Myocyte (in vitro differentiated cells): Measurements from ENCODE around the gene KRT7. TPM values are rescaled to one million over a fixed set of nuclear protein-coding genes. Genes with fewer than 3 reads are reported as not detected.
"Not testable (repeated sequence)": the region's sequence is repeated elsewhere in the genome, so short reads cannot be mapped to it uniquely, and the experiment has no call there.

Experiments used
- DNase-seq: peaks from one replicate; pipeline ENCODE4 v3.0.0-alpha.2; 2012; ENCODE audit warnings: low read depth
- total RNA-seq: library from RNA; depleted of rRNA; stranded (reverse); fragments of >200 nt; gene quantifications from 2 replicates; pipeline ENCODE4 v1.2.3, GENCODE V29; 2014

Gene KRT7
- total RNA-seq, 1 donor from 2014 or later = 6.6 TPM

DNA sequence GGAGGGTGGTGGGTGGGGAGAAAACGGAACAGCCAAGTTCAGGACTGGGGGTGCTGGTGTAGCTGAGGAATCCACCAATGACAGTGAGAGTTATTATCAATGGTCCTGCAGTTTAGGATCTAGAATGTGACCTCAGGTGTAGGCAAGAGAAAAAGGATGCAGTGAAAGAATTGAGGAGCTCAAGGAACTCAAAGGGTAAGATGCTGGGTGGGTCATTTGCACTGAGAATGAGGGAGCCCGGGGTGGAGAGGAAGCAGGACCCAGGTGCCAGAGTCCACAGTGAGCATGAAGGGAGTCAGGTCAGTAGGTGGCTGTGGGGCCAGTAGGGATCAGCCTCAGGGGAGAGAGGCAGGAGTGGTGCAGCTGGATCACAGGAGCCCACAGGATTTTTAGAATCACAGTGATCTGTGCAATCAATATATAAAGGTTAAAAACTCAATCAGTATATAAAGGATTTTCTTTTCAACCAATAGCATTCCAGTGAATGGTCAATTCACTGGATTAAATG lies 3.2 kb upstream of the KRT7 start:
- no peak for DNase-seq

DNA sequence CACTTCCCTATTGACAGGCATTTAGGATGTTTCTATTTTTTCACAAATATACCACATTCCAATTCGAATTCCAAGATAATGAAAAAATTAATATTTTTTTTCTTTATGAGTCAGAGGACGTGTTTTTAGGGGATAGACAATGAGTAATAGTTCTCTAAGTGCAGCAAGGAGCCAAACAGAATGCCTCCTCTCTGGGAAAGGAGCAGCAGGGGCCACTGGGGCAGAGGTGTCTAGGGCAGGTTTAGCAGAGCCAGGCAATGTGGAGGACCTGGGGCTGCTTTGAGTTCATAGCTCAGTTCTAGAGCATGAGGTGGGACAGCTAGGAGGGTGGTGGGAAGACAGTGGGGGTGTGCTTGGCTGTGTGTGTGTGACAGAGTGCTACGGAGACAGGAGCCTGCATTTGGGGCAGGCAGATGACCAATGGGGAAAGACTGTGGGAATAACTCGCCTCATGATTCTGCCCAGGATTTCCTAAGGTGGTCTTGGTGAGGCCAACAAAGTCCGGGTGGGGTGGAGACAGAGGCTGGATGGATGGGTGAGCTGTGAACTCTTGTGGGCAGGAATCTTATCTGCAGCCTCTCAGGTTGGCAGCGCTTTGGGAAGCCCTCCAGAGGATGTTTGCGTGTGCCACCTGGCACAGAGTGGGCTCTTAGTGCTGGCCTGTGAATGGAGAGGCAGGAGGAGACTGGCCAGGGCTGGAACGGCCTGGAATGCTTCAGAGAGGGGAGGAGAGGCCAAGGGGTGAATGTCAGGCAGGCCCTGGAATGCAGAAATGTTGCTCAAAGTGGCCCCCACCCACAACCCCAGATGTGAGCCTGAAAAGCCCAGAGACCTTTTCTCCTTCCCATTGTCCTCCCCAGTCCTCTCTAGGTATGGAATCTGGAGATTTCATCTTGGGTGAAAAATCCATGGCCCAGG lies 2.4 kb upstream of the KRT7 start:
- DNase-seq = no peak

DNA sequence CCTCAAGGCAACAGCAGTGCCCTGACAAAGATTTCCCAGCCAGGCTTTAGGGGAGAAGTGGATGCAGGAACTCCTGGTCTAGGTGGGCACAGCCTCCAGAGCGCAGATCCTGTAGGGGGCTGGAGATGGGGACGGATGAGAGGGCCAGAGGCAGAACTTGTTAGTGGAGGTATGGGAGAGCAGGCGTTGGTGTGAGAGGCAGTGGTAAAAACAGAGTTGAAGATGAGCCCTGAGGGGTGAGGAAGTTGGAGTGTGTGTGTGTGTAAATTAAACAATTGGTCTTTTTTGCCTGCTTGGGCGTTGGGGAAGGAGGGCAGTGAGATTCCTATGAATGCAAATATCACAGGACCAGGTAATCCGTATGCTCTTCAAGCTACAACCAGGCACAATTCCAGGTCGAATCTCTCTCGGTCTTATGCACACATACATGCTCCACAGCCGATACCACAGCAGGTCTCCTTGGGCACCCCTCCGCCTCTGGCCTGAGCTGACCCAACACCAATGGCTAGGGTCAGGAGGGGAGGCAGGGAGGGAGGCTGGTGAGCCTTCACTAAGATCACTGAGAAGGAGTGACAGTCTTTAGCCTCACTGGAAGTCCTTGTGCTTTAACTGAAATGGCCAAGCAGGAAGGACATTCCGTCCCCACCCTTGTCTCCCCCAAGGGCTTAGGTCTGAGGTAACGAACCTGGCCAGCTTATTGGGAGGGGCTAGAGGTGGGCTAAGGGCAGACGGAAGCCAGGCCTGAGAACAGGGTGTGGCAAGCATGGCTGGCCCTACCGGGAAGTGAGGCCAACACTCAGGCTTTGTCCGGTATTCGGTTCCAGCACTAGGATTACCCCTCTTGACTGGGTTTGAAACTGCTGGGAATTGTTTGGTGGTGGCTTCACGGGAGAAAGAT lies 1.5 kb upstream of the KRT7 start:
- DNase-seq = no peak

DNA sequence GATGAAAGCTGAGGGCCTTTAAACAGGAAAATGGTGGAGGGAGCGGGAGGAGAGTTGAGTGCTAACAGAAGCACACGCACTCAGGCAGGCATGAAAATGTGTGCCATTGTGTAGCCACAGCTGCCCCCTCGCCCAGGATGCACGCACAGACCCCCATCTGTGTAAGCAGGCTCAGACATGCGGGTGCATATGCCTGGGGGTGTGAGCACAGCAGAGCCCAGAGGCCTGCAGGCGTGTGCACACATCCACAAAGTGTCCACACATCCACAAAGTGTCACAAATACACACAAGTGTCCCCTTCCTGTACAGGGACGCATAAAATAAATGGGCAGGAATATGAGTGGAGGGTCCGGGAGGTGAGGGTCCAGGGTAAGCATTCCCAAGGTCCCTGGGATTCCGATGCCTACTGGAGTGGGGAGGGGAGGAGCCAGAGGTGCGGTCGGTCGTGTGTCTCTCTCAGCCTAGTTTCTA lies 805 bp upstream of the KRT7 start:
- DNase-seq = no peak

DNA sequence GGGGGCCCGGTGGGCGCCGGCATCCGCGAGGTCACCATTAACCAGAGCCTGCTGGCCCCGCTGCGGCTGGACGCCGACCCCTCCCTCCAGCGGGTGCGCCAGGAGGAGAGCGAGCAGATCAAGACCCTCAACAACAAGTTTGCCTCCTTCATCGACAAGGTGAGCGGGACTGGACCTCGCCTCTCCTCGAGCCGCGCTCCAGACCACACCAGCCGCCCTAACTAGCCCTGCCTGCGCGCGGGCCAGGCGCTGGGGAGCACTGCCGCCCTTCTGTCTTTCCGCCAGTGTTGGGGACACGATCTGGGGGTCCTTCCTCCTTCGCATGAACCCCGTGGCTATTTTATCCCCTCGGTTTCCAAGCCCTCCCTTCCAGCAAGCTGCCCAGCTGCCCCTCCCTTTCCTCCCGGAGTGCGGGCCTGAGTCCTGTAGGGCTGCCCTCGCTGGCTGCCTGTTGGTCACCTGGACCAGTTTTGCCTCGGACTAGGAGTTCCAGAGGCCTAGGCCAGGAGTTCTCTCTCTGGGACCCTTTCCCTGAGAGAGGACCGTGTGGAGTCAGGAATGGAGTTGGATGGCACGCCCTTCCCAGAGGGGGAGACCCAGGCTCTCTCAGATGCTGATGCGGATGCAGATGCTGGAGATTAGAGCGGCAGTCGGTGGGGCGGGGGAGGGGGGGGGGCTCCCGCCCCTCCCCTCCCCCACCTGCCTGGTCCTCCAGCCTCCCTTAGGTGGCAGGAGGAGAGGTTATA lies 592 bp downstream of the KRT7 start:
- DNase-seq = no peak

DNA sequence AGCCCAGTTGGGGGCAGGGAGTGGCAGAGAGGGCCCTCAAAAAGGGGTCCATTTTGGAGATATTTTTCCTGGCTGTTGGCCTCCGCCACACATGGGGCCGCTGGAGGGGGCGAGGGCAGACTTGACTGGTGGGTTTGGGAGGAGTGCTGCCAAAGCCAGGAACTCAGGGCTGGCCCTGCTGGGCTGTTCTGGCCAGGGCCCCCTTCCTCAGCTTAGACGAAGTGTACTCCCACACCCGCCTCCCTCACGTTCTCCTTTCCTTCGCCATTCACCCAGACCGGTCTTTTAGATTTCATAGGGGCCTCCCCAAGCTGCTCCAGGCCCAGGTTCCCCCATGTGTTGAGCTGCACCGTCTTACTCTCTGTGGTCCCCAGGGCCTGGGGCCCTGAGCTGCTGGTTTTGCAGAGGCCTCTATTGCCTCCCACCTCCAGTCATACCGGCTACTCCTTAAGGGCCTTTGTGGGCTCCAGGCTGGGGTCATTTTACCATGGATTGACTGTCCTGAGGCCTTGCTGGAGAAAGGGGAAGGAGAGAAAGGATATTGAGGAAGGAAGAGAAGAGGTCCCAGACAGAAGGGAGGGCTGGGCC lies 1.3 kb downstream of the KRT7 start:
- DNase-seq = no peak

DNA sequence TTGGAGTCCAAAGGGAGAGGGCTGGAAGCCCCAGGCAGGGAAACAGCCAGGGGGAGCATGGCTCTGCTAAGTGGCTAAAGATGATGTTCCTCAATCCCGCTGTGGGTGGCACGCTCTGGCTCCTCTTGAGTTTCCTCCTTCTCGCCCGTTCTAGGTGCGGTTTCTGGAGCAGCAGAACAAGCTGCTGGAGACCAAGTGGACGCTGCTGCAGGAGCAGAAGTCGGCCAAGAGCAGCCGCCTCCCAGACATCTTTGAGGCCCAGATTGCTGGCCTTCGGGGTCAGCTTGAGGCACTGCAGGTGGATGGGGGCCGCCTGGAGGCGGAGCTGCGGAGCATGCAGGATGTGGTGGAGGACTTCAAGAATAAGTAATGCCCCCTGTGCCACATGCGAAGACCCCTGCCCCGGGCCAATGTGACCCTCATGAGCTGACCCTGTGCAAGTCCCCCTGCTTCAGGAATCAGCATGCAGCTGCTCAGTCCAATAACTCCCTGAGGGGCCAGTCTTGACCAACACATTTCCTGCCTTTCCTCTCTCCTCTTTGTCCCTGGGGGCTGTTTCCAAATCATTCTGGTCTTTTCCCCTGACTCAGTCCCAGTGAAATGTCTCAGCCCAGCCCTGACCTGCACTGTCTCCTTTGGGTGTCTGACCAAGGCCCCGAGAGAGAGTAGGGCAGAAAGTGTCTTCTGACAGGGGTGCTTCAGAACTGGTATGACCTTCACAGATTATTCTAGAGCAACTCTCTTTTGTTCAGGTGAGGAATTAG lies 2.1 kb downstream of the KRT7 start:
- no peak for DNase-seq

DNA sequence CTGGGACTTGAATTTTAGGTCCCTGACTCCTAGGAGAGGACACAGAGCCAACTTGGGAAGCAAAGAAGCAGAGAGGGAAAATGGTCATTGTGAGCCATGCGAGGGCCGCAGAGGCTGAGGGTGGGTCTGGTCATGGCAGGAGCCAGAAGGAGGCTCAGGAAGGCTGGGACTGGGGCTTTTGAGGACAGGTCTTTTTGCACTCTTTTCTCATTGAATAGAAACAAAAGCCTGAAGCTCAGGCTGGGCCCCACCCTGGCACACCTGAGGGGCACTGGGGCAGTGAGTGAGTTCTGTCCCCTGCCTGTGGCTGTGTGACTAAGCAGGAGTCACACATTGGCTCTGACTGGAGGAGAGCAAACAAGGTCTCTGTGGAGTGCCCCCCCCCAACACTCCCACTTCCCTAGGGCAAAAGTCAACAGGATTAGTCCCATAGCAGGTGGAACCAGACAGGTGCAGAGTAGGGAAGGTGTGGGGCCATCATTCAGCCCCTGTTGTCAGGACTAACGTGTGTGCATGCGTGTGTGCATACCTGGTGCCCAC lies 2.8 kb downstream of the KRT7 start:
- no peak for DNase-seq

DNA sequence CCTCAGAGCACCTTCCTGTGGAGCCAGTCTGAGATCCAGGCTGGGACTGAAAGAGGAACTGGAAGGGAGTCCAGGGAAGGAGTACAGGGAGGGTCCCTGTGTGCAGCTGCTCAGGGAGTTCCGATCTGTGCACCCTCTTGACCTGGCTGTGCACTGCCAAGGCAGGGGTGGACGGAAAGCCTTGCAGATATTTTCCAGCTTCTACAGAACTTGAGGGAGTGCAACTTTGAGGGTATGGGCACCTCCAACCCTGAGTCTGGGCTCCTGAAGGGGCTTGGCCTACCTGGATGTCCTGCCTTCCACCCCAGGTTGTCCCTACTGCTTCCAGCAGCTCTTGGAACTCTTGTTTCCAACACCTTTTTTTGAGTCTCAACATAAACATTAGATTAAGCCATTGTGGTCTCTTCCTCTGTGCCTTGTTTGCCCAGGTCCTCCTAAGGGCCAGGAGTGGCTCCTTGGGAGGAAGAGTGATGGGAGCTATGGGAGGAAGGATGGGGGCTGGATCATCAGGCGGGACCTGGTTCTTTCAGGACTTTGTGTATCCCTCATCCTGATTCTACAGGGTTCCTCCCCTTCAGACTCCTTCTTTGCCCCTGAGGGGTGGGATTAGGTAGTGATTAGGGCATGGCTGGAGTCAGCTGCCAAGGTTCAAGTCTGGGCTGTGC lies 3.5 kb downstream of the KRT7 start:
- DNase-seq = no peak

DNA sequence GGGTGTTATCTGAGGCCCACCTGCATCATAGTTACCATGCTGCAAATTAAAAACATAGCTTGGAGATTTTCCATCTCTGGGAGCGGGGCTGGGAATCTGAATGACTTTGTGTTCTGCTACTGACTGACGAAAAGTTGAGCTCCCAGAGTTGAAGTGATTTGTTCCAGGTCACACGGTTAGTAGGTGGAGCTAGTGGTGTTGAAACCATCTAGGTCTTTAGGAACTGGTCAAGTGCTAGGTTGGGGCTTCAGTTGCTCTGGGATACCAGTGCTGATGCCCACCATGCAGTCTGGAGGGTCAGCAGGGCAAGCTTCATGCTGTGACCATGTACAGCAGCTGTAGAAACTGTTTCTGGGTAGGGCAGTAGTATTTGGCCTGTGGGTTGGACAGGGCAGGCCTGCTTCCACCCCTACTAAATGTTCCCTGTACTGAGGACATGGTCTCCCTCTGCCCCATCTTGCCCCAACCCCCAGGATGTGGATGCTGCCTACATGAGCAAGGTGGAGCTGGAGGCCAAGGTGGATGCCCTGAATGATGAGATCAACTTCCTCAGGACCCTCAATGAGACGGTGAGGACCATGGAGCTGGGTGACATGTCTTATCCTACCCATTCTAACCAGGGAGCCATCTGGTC lies 5.3 kb downstream of the KRT7 start:
- no peak for DNase-seq

DNA sequence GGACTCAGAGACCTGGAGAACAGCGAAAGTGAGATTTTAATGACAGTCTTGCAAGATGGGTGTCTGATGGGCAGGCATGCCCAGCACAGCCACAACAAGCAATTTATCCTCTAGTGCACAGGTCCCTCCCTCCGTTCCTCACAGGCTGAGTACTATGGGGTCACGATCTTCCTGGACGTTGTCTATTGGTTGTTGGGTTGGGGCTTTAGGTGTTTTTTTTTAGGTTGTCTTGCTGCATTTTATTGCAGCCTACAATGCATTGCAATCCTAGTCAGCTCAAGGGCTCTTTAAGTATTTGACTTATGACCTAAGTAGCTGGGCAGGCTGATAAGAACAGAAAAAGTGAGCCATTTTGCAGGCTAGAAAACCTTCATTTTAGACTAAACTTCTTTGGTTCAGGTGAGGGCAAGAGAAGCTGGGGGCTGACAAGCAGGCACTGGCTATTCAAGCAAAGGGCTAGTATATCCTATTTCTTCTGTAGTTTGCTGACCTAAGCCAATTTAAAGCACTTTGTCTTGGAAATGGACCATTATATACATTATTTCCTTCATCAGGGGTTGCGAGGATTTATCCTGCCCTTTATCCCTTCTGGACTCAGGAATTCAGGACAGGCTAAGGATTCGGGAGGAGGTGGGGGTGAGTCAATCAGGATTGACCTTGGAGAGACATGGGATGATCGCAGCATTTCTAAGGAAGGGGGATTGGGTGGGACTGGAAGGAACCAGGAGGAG lies 6.0 kb downstream of the KRT7 start:
- DNase-seq = no peak

DNA sequence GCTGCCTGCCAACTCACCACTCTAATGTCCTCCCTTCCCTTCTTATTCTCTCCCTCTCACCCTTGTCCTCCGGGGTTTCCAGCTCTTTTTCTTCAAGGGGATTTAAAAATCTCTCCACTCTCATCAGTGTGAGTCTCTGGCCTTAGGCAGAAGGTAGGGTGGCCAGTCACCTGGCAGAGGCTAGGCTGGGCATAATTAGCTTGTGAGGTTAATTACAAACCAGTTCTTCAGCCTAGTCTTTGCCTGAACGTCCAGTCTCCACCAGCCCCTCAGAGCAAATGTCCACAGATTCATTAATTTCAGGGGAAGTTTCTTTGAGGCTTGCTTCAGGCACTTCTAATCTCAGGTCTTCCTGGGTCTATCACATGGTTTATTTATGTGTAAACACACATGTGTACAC lies 6.7 kb downstream of the KRT7 start:
- DNase-seq = no peak

DNA sequence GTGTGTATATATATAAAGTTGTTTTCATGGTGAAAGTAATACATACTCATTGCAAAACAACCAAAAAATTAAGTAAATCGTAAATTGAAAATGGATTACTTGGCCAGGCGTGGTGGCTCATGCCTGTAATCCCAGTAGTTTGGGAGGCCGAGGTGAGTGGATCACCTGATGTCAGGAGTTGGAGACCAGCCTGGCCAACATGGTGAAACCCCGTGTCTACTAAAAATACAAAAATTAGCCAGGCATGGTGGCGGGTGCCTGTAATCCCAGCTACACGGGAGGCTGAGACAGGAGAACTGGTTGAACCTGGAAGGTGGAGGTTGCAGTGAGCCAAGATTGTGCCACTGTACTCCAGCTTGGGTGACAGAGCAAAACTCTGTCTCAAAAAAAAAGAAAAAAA lies 7.2 kb downstream of the KRT7 start:
- not testable (repeated sequence) for DNase-seq

DNA sequence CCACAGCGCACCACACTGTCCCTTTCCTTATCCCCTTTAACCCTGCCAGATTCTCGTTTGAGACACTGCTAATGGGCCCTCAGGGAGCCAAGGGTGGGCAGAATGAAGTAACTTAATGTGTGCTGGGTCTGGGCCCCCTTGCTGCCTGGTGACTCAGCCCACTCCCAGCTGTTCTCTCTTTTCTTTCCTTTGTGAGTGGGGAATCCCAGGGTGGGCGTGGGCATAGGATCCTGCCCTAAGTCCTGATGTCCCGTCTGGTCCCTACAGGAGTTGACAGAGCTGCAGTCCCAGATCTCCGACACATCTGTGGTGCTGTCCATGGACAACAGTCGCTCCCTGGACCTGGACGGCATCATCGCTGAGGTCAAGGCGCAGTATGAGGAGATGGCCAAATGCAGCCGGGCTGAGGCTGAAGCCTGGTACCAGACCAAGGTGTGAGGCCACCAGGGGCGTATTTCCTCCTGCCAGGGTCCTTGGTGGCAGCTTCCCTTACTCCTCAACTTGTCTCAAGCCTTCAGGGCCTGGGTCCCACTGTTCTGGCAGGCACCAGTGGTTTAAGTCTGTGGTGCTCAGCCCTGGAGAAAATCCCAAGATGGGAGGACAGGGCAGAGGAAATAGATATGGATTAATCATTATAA lies 8.3 kb downstream of the KRT7 start:
- peak; percentile 61 for DNase-seq

DNA sequence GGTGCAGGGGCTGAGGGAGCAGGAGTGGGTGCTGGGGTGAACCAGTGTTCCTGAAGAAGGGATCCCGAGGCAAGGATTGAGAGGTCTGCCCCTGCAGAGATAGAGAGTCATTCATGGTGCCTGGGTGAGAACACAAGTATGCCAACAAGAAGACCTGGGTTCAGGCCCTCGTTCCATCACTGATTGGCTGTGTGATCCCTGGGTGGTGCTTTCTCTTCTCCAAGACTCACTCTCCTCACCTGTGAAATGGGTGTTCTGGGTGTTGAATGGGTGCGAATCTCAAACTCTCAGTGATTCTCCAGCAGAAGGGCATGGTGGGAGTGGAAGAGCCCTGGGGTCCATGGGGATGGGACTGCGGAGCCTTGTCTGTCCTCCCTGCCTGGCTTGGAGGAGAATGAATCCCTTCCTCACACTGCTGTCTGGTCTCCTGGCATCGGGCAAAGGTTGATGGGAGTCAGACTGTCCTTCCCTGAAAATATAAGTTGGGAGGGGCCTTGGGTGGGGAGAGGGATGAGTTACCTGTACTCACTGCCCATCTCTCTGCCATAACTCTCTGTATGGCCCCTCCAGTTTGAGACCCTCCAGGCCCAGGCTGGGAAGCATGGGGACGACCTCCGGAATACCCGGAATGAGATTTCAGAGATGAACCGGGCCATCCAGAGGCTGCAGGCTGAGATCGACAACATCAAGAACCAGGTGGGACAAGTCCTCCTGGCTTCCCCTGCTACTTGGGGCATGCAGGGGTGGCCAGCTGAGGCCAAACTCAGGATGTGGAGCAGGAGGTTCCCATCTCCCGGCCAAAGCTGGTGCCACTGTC lies 9.6 kb downstream of the KRT7 start:
- DNase-seq = no peak

DNA sequence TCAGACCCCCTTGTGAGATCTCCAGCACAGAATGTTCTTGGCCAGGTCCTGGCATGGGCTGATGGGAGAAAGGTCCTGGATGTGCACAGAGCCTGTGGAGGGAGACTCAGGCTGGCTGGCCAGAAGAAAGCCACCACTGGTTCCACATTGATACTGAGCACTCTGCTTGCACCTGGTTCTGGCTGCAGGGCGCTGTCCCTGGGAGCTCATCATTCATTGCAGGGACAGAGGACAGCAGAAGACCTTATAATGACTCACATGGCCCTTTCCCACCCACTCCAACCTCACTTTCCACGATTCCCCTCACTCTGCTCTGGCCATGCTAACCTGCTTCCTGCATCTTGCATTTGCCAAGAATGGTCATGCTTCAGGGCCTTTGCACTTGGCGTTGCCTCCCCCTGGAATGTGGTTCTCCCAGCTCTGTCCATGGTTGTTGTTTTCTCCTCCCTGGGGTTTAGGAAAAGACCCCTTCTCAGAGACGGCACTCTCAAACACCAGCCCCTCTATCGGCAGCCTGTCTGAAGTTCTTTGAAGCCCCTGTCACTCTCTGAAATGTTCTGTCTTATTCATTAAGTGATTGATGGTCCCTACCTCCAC lies 10.3 kb downstream of the KRT7 start:
- DNase-seq = no peak
